Endothelial cell of umbilical vein (primary cell): Measurements from ENCODE around the gene DPP3. TPM values are rescaled to one million over a fixed set of nuclear protein-coding genes. Genes with fewer than 3 reads are reported as not detected.

Source experiments
- BruUV-seq: library from RNA; stranded (reverse); fragments of 400-500 nt; replicated peaks from 2 replicates; lab custom pipeline; 2021; lab: Mats Ljungman, UMichigan
- CTCF ChIA-PET: fragments of 300-600, 350-600 bp; sonication (Branson Sonifier 250); formaldehyde crosslinking; loops from one replicate; lab custom pipeline; 2021; ENCODE audit warnings: antibody characterized with exemption, inconsistent platforms; lab: Charles Lee
- POLR2A ChIA-PET: fragments of 300-600, 350-600 bp; sonication (Branson Sonifier 250); formaldehyde crosslinking; loops from one replicate; lab custom pipeline; 2021; ENCODE audit warnings: antibody characterized with exemption, inconsistent platforms; lab: Charles Lee
- DNase-seq: peaks from one replicate; pipeline ENCODE4 v3.0.0-alpha.2; 2011; ENCODE audit warnings: low read depth, low spot score
- FAIRE-seq: peaks from 2 replicates; lab custom pipeline; 2011; peaks lifted over from hg19 to GRCh38; lab: Jason Lieb, UNC
- H2AFZ ChIP-seq: 2 replicates; pipeline ENCODE4 v1.6.0; 2012; ENCODE audit warnings: low read depth, low read length, control low read depth, inconsistent platforms
- H3K27ac ChIP-seq: 2 replicates; pipeline ENCODE4 v1.5.1; 2011; ENCODE audit warnings: low read depth, mild to moderate bottlenecking, control low read depth, low read length, moderate library complexity; ENCODE audit not compliant: insufficient read depth
- H3K27me3 ChIP-seq, 2 experiments: 2 replicates each; pipeline versions ENCODE4 v1.6.0 to v1.6.1; 2011; ENCODE audit warnings: low read length in 2 of 2, mixed read lengths in 1 of 2; ENCODE audit not compliant: control insufficient read depth in 2 of 2, insufficient read depth in 2 of 2
- H3K36me3 ChIP-seq, 2 experiments: 2 replicates in 1 of 2; 3 replicates in 1 of 2; pipeline ENCODE4 v1.5.1; 2011; ENCODE audit warnings: low read length in 2 of 2, mild to moderate bottlenecking in 1 of 2, moderate library complexity in 1 of 2; ENCODE audit not compliant: control insufficient read depth in 2 of 2, insufficient read depth in 2 of 2; ENCODE audit errors: extremely low read depth in 1 of 2
- H3K4me1 ChIP-seq: 3 replicates; pipeline ENCODE4 v1.5.1; 2011; ENCODE audit warnings: mild to moderate bottlenecking, low read length; ENCODE audit not compliant: control insufficient read depth, insufficient read depth; ENCODE audit errors: extremely low read depth
- H3K4me2 ChIP-seq: 2 replicates; pipeline ENCODE4 v1.6.1; 2011; ENCODE audit warnings: low read length, control low read depth, mixed read lengths; ENCODE audit not compliant: insufficient read depth
- H3K4me3 ChIP-seq, 3 experiments: fragments of 200-600 bp in 1 of 3; sonication (generic), shearing (Covaris generic) in 1 of 3; replicated peaks in 1 of 3; 2 replicates each; pipeline ENCODE4 v1.5.1; 2011 to 2016; ENCODE audit warnings: control low read depth in 3 of 3, low read length in 3 of 3, mild to moderate bottlenecking in 2 of 3, inconsistent platforms in 1 of 3, low read depth in 1 of 3, moderate library complexity in 1 of 3; ENCODE audit not compliant: insufficient read depth in 1 of 3
- H3K79me2 ChIP-seq: 2 replicates; pipeline ENCODE4 v1.6.0; 2012; ENCODE audit warnings: low read length, inconsistent platforms; ENCODE audit not compliant: control insufficient read depth, insufficient read depth
- H3K9ac ChIP-seq: replicated peaks from 2 replicates; pipeline ENCODE3; 2011; ENCODE audit warnings: low read length, control low read depth; ENCODE audit not compliant: insufficient read depth; ENCODE audit errors: extremely low read depth
- H3K9me1 ChIP-seq: replicated peaks from 3 replicates; pipeline ENCODE4 v1.6.0; 2011; ENCODE audit warnings: mild to moderate bottlenecking, low read length; ENCODE audit not compliant: control insufficient read depth, insufficient read depth; ENCODE audit errors: extremely low read depth
- H3K9me3 ChIP-seq: replicated peaks from 2 replicates; pipeline ENCODE4 v1.5.1; 2012; ENCODE audit warnings: low read length, inconsistent platforms; ENCODE audit not compliant: control insufficient read depth, insufficient read depth
- H4K20me1 ChIP-seq: replicated peaks from 2 replicates; pipeline ENCODE3; 2011; ENCODE audit warnings: mild to moderate bottlenecking, low read length; ENCODE audit not compliant: control insufficient read depth, insufficient read depth; ENCODE audit errors: extremely low read depth
- FOS ChIP-seq: IDR thresholded peaks from 2 replicates; pipeline ENCODE4 v1.6.1; 2011; ENCODE audit warnings: mild to moderate bottlenecking, low read length, moderate library complexity, borderline replicate concordance; ENCODE audit not compliant: insufficient read depth
- GATA2 ChIP-seq: IDR thresholded peaks from 2 replicates; pipeline ENCODE4 v1.7.0; 2011; ENCODE audit warnings: low read depth, mild to moderate bottlenecking, moderate library complexity, mixed read lengths, low read length; ENCODE audit not compliant: insufficient read length, insufficient read depth
- dilution Hi-C: fragments of 300-500 bp; cut with MboI; formaldehyde crosslinking; loops from one replicate; pipeline ENCODE4 v1.15.0; 2019; ENCODE audit warnings: low sequenced_read_pairs; ENCODE audit not compliant: extremely low pct_ligation_motif_present
- intact Hi-C: fragments of 100-400 bp; cut with micrococcal nuclease; formaldehyde crosslinking; loops from one replicate; pipeline ENCODE4 v1.10.0; 2022
- polyA plus RNA-seq, 4 experiments: library from polyadenylated mRNA; depleted of rRNA in 3 of 4; stranded (reverse) in 3 of 4; unstranded in 1 of 4; fragments of >200 nt; gene quantifications; 2 replicates each; pipeline versions ENCODE4 v1.2.1 to v1.2.3, GENCODE V29; 2011 to 2012; ENCODE audit warnings: missing spikeins in 1 of 4
- total RNA-seq: library from RNA; stranded (reverse); gene quantifications from 2 replicates; pipeline ENCODE4 v1.2.3, GENCODE V29; 2021
- TF ChIP-seq, protein P1 (sequence below): IDR thresholded peaks from 2 replicates; pipeline ENCODE4 v1.6.1; 2011; ENCODE audit not compliant: insufficient read depth, insufficient read length
- TF ChIP-seq, protein P2 (sequence below), 2 donors: IDR thresholded peaks; 1 replicate in 1 of 2; 2 replicates in 1 of 2; pipeline ENCODE4 v1.5.1; 2011; ENCODE audit warnings: low read length in 2 of 2, mild to moderate bottlenecking in 2 of 2, moderate library complexity in 2 of 2, control low read depth in 1 of 2, inconsistent platforms in 1 of 2, low read depth in 1 of 2; ENCODE audit not compliant: insufficient read depth in 1 of 2; ENCODE audit errors: extremely low read depth in 1 of 2

Gene DPP3
- total and polyA plus RNA-seq, 2 donors (not counting 3 experiments of a cell fraction or from before 2014, with no cell fraction given): 46.4 to 50.4 TPM

DNA sequence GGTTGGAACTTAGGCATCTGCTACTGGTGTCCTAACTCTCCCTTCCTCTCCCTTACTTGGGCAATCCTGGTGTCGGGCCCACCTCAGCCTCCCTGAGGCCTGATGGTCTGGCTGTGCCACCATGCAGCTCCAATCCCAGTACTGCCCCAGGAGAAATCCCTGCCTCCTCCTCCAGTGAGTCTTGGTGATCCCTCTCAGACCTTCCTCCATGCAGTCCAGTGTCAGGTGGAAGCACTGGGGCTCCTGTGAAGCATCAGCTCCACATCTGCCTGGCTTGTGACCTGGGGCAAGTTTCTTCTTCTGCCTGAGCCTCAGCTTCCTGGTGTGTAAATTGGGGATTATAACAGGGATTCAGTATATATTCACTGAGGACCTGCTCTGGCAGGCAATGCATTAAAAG, 15.3 kb upstream of the DPP3 start:
- Histone ChIP-seq H3K27me3 (peaks cover 0 to 2% of the 10 kb centered on the region in 2 experiments), H3K4me3 (no peak overlapping the region), H2AFZ (no peak overlapping the region), H3K4me2 (no peak overlapping the region), H3K9me1 (no peaks in the 10 kb centered on the region), H4K20me1 (no peaks in the 10 kb centered on the region), H3K36me3 (no peaks in the 10 kb centered on the region), H3K9ac (no peak overlapping the region), H3K9me3 (no peaks in the 10 kb centered on the region), H3K79me2 (no peaks in the 10 kb centered on the region), H3K4me1 (peaks cover 10% of the 10 kb centered on the region), H3K27ac (no peak overlapping the region)
- FAIRE-seq (no peak), DNase-seq (no peak)
- POLR2A ChIA-PET: interaction anchor here (0.6 kb wide), 1 partner anchor 504 kb away, joined by 3 read pairs; no protein-coding TSS in a partner anchor
- intact Hi-C loops (no loop called here), dilution Hi-C loops (no loop called here)
- TF ChIP-seq FOS: no peak
- TF ChIP-seq, protein P1, sequence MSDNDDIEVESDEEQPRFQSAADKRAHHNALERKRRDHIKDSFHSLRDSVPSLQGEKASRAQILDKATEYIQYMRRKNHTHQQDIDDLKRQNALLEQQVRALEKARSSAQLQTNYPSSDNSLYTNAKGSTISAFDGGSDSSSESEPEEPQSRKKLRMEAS: no peak
- TF ChIP-seq, protein P2, sequence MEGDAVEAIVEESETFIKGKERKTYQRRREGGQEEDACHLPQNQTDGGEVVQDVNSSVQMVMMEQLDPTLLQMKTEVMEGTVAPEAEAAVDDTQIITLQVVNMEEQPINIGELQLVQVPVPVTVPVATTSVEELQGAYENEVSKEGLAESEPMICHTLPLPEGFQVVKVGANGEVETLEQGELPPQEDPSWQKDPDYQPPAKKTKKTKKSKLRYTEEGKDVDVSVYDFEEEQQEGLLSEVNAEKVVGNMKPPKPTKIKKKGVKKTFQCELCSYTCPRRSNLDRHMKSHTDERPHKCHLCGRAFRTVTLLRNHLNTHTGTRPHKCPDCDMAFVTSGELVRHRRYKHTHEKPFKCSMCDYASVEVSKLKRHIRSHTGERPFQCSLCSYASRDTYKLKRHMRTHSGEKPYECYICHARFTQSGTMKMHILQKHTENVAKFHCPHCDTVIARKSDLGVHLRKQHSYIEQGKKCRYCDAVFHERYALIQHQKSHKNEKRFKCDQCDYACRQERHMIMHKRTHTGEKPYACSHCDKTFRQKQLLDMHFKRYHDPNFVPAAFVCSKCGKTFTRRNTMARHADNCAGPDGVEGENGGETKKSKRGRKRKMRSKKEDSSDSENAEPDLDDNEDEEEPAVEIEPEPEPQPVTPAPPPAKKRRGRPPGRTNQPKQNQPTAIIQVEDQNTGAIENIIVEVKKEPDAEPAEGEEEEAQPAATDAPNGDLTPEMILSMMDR (IDR thresholded peaks at IDR 0.05; ENCODE audit: extremely low read depth in 1 of 2, insufficient read depth in 1 of 2, low read depth in 1 of 2, low read length in 2 of 2): no peak
- no peak for TF ChIP-seq GATA2
- no TSS peak for BruUV-seq
- CTCF ChIA-PET: interaction anchor here (0.8 to 1.0 kb wide), 2 partner anchors 15 to 26 kb away, joined by 3 to 4 read pairs; partner anchors contain the start of genes DPP3 and MRPL11
